DMS79 treated with DMSO at 0.1 percent for 48 hours (cell line): ENCODE measurements around the gene PRKCA.
"Not testable (repeated sequence)": the region's sequence is repeated elsewhere in the genome, so short reads cannot be mapped to it uniquely, and the experiment has no call there.

Experiments used
- DNase-seq: peaks from one replicate; lab custom pipeline; 2025; lab: John Stamatoyannopoulos, UW

The PRKCA gene

DNA sequence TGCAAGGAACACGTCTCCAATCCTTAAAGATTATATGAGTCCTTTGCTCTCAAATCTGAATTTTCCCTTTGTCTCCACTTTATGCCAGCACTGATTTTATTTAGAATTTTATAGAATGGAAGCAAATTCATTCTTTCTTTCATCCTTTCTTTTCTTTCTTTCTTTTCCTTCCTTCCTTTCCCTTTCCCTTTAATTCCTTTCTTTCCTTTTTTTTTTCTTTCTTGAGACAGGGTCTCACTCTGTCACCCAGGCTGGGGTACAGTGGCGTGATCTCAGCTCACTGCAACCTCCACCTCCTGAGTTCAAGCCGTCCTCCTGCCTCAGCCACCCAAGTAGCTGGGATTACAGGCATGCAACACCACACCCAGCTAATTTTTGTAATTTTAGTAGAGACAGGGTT, 187.2 kb downstream of the PRKCA start:
- DNase-seq, result not testable (repeated sequence)

DNA sequence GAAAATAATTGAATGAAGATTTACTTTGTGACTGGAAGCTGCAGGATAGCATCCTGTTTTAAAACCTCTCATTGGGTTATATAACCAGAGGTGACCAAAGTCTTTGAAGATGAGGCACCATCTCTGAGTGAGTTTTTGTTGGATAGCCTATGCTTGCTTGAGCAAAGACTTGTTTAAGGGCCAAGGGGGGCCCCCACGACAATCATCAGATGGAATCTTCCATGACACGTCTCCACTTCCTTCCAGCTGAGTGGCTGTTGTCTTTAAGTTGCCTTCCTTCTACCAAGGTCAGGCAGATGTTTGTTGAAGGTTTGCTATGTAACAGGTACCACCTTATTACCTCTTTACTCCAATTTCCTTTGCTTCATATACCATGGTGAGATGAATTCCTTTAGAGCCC, 188.8 kb downstream of the PRKCA start:
- DNase-seq, result no peak

DNA sequence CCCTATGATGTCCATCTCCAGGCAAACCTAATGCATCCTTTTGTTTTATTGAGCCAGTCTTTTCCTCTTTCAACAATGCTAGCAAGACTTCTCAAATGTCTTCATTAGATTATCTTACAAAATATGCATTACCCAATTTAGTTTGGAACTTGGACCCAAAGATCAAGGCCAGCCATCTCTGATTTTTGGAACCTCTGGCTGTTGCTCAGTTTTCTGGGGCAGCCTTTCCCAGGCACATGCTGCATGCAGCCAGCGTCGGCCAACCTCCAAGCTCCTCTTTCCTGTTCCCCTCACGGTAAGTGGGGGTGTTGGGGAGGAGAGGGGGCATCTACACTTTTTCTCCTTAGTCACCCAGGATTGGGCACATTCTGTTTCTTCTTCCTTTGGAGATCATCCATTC, 189.3 kb downstream of the PRKCA start:
- no peak for DNase-seq

DNA sequence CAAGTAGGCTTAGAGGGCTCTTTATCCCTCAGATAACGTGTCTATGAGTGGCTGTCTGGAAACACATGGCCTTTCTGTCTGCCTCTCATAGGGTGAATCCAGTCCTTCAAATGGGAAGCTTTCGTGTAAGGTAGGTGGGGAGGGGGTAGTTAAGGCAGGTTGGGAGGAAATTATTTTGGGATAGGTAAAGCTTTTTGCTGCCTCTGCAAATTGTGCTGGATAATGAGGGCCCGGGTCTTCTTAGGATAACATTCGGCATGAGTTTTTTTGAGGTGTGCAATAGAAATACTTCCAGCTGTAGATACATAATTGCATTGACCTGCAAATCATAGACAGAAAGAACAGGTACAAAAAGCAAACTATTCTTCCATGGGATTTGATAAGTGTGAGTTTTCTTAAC, 189.7 kb downstream of the PRKCA start:
- no peak for DNase-seq

DNA sequence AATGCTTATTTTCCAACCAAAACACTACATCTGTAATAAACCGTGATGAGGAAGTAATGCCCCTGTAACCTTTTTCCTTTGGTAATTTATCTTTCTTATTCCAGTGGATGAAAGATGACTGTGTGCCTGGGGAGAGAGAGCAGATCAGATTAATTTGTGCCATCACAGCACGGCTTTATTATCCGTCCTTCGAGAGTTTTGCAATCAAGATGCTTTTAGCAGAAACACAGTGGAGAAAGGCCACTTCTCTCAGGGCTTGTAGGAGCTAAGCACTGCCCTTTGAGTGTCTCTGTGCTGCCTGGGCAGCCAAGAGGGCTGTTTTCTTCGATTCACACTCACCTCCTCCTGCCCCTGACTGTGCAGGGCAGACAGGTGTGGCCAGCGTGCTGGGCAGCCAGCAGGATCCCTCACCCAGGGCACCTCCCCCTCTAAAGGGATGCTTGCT, 190.2 kb downstream of the PRKCA start:
- DNase-seq, result peak; percentile 12

DNA sequence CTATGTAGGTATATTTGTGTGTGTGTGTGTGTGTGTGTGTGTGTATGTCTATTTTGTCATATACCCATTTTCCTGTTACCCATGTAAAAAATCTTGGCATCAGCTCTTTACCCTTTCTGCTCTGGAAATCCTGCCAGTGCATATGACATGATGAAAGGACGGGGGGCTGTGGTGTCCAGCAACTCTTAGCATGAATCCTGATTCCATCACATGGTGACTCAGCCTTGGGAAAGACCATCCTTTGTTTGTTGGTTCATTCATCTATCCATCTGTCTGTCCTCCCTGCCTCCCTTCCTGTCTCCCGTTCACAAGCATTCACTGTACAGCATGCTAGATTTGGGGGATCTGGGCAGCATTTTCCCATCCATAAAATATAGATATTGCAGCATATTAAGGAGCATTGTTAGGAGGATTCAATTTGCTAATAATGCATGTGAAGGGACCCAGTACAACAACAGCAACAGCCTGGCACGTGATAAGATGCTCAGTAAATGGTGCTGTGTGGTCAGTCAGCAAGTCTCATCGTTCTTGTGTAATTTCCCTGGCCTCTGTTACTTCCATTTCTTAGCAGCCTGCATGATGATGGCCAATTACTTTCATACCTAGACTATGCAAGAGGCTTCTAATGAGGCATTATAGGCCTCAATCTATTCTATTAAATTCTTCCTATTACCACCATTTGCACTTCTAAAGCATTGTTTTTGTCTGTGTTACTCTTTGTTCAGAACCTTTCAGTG, 191.0 kb downstream of the PRKCA start:
- no peak for DNase-seq

DNA sequence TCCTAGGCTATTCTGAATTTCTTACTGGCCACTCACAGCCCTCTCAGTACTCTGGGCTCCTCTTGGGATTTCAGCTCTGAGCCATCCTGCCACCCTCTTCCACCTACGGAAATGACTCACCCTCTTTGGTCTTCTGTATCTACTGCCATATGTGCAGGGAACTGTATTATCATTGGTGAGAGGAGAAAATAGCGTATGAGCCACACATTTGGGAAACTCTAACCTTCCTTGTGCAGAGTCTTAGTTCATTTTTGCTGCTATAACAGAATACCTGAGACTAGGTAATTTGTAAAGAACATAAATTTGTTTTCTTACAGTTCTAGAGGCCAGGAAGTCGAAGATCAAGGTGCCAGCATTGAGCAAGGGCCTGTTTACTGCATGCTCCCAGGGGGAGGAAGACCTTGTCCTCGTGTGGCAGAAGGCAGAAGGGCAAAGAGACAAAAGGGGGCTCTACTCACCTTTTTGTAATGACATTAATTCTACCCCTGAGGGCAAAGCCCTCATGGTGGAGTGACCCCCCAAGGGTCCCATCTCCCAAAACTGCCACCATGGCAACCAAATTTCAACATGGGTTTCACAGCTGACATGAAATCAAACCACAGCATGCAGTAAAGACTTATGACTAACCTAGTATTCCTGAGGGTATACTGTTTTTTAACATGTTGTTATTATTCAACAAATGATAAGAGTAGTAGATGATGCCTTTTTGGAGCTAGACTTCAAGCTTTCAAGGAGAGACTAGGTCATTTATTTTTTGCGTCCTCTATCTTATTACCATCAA, 191.8 kb downstream of the PRKCA start:
- no peak for DNase-seq

DNA sequence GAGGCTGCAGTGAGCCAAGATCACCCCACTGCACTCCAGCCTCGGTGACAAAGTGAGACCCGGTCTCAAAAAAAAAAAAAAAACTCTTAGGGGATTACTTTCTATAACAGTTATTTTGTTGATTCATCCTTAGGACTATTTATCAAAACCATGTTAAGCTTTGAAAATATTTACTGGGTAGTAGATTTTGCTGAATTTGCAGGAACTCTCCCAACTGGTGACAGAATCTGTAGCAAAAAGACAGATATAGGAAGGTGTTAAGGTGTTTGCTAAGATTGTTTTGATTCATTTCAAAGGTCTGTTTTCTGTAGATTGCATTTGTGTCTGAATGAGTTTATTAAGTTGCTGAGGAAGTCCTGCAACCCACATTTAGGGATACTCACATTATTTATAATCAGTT, 192.6 kb downstream of the PRKCA start:
- DNase-seq, result no peak

DNA sequence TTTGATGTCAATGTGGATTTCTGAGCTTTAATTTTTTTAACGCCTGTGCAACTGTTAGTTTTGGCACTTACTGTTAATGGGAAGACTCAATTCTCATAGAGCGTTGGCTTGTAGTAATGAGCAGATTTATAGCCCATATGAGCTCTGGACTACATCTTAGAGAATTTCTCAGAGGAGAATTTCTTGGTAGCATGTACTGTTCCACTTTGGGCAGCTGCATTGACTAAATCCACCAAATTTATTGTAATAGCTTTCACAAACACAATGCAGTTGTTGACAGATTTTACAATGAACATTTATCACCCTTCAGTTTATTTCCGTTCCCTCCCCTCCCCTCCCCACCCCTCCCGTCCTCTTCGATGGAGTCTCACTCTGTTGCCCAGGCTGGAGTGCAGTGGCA, 193.9 kb downstream of the PRKCA start:
- DNase-seq, result no peak

DNA sequence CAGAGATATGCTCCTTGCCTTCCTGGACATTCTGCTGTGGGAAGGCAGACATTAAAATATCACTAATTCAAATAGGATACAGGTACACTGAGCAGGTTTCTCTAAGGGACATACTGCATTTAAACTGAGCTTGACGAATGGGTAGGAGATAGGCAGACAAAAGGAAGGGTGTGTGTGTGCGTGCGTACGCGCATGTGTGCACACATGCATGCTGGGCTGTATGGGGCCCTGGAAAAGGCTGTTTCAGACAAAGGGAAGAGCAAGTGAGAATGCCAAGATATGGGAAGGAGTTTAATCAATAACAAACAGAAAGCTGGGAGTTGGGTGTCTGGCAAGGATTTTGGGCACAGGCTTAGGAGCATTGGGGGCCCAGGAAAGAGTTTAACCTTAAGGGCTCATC, 196.2 kb downstream of the PRKCA start:
- DNase-seq, result no peak

DNA sequence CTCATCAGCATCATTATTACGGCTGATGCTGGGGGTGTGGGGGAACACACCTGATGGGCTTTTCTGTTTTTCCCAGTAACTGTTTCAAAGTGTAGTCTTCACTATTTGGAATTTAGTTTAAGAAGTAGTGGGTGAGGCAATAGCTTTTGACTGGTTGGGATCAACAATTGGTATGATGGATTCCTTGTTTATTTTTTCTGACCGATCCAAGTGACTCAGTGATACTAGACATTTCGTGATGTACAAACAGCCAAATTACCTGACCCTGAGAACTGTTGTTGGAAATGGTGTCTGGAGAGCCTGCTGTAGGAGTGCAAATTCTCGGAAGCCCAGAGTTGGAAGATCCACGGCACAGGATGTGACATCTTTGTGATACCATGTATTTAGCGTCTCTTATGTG, 204.2 kb downstream of the PRKCA start:
- no peak for DNase-seq

DNA sequence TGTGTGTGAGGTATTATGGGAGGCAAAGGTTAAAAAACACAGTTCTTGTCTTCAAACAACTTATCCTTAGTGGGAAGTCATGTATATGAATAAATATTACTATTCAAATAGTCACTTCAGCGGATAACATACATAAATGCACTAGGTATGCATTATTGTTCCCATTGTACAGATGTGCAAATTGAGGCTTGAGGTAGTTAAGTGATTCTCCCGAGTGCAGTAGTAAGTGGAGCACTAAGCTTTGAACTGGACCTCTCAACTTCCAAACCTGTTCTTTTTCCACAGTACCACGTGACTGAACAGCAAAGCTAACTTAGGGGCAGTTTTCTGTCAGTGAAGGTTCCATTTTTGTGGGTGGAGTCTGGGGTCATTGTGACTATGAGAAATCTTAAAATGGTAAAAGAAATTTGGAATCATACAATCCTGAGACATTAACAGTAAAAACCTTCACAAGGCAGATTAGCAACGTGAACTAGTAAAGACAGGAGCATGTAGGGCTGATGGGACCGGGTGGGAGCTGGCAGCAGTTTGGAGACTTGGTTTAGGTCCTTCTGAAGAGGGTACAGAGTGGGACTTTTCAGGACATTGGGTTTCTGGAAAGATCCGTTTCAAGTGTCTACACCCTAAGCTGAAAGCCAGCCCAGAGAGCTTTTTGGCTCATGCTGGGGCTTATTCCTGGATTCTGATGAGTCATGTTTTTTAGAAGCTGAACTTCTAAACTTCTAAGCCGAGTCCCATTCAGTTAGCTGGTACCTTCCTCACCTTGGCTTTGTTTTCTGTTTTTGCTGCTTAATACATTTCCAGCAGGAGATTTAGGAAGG, 204.9 kb downstream of the PRKCA start:
- no peak for DNase-seq

DNA sequence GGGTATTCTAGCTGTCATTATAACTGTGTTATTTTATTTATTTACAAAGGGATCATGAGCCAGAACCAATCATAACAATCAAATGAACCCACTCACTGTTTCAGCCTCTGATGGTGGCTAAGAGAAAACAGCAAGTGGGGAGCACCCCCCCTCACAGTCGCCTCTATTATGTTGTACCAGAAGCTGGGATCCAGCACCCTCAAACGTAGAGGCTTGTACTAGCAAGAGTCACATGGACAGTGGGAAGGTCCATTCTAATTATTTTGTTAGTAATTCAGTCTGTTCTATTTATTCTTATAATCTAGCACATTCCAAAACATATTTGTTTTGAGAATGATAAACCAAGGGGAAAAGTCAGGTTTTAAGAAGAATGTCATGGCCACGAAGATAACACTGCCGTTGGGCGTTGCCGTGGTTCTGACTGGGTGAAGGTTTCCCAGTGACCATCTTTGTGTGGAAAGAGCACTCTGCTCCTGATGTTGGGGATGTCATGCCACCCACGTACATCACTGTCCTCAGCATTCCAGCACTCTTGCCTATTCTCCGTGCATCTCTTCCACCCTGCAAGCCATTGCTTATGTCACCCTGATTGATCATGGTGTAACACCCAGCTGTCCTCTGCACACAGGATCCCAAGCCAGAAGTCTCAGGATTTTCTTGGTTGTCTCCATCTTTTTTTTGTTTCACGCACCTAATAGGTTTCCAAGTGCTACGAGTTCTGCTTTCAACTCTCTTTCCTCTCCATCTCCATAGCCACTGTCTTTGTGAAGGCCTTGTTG, 205.8 kb downstream of the PRKCA start:
- DNase-seq, result no peak

DNA sequence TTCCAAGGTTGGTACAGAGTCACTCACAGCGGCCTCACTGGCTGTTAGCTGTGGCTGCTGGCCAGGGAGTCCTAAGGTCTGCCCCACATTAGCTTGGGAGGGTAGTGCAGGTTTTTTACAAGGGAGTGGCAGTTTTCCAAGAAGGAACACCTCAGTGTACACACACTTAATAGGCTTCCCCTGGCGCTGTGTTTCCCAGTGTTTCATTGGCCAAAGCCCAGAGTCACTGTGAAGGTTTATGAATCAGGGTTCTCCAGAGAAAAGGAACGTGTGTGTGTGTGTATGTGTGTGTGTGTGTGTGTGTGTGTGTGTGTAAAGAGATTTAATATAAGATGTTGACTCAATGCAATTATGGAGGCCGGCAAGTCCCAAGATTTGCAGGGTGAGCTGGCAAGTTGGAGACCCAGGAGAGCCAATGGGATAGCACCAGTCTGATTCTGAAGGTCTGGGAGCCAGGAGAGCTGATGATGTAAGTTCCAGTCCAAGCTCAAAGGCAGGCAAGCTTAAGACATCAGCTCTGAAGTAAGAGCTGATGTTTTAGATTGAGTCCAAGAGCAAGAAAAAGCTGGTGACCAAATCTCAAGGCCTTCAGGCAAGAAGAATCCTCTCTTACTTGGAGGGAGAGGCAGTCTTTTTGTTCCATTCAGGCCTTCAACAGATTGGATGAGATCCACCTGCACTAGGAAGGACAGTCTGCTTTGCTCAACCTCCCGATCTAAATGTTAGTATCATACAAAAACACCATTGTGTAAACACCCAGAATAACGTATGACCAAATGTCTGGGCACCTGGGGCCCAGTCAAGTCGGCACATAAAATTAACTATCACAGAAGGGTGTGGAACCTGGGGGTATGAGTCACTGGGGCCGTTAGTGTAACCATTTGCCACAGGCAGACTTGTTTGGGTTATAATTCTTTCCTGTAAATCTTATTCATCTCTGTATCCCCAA, 206.8 kb downstream of the PRKCA start:
- DNase-seq, result peak; percentile 62

DNA sequence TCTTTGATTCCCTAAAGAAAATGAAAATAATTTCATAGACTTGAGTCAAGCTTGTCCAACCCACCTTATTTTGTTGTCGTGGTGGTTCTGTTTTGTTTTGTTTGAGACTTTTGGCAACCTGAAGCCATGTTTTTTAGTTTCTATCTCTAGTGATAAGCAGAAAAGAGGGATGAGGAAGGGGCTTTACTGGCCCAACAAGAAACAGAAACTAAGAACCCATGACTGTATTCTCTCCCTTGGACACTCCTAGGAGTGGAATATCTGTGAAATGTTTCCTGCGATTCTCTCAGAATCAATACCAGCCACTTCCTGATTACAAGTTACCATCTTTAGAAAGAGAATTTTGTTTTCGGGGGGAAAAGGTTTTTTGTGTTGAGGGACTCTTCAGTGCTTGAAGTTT, 207.5 kb downstream of the PRKCA start:
- DNase-seq, result no peak

DNA sequence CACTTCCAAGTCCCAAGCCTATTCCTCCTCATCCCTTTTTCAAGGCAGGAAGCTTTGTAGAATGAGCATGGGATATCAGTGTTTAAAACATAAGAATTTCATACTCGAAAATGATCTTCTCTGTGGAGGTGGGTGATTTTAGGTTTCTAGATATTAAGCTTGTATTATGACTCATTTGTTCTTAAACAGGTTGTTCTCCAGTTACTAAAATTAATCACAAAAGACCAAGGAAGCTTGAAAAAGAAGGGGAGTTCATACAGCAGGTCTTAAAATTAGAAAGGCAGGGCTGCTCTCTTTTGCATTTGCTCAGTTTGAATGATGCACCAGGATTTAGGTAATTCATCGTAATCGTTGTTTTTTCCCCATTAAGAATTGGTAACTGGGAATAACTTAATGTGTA, 208.7 kb downstream of the PRKCA start:
- no peak for DNase-seq

DNA sequence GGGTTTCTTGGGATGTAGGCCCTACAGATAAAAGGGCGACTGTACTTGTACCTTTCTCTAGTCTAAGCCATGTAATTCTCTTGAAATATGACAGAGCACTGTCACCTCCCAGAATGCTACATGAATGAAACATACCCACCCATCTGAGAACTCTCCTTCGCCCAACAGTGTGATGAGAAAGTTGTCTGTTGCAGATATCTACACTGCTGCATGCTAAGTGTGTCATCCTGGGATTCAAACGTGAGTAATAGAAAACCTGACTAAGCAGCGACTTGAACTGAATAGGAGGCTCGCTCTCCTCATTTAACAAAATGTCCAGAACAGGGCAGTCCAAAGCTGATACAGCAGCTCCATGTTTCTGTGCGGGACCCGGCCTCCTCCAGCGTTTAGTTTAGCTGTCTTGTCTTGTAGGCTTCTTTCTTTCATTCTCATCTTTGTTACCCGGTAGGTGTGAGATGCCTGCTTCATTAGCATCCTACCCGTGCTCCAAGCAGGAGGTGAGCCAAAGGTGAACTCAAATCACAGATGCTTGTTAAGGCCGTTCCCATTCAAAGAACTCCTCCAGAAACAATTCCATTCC, 211.9 kb downstream of the PRKCA start:
- no peak for DNase-seq

DNA sequence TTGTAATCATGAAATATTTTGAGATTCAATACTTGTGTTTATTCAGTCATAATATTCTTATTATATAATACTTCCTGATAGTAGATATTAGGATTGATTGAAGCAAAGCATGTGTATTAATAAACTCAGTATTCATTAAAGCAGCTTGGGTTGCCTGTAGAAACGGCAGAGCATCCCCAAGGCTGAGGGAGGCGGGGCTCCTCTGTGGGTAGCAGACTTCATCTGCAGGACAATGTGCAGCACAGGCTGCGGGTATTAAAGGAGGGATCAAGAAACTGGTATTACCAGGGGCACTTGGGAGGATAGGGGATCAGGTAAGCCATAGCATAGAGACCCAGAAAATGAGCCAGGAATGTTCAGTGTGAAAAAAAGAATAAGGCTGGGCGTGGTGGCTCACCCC, 213.6 kb downstream of the PRKCA start:
- DNase-seq, result no peak

DNA sequence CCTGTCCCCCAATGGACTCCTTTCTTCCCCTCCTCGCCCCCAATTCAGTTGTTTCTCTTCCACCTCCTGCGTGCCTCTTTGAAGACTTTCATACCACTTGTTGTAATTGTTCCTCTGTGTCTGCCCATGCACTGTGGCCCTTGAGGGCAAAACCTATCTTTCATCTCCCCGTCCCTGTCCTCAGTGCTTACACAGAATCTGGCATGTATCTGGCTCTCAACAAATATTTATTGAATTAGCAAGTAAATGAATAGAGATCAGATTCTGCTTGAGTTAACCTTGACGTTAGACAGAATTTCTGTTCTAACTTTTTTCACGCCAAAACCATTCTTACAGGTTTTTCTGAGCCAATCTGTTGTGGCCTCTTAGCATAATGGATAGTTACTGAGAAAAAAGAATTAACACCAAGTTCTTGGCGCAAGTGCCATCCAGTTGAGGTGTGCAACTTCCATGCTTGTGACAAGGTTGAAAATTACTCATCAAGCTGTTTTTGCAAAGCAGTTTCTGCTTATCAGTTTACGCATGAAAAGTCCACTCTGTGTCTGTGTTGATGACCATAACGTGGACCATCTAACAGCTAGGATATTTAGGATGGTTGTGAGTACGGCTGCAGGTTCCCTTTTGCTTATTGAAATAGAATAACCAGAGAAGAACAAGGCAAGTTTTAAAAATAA, 215.1 kb downstream of the PRKCA start:
- no peak for DNase-seq

DNA sequence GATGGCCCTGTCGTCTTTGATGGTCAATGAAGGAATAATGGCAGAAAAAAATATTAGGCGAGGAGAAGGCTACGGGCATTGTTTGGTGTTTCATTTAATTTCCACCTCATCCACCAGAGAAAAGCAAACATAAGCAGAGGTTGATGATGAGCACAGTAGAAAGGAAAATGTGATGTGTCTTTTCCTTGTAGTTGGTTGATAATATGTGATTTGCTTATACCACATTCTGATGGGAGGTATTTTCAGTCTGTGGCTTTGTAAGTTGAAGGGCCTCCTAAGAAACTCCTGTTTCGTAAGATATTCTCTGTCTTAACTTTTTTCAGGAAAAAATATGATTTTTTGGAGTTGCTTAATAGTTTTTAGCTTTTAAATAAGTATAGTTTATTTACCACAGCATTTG, 215.7 kb downstream of the PRKCA start:
- no peak for DNase-seq
